ENCODE results near the gene SASH1. TPM values are rescaled to one million over a fixed set of nuclear protein-coding genes. Genes with fewer than 3 reads are reported as not detected.

SASH1 gene
- total and polyA plus RNA-seq, 2 of the 8 experiments (the other 6 are each of a cell fraction or from before 2014, with no cell fraction given): 6.0 to 20.2 TPM

GRCh38 chr6:148535976-148536375 lies 193.3 kb downstream of the SASH1 start:
- no peak for FAIRE-seq
- Histone ChIP-seq H2BK15ac (ENCODE audit: low read length) (no peak overlapping the region), H4K8ac (ENCODE audit: extremely low read depth, insufficient read depth, low read length) (no peak overlapping the region), H3K14ac (ENCODE audit: insufficient read length) (no peak overlapping the region), H3K9me3 (ENCODE audit: insufficient read depth in 2 of 2, low read depth in 1 of 2, low read length in 1 of 2) (no peaks in the 10 kb centered on the region), H3K23ac (ENCODE audit: insufficient read length) (no peak overlapping the region), H3K23me2 (ENCODE audit: low read depth, low read length) (no peaks in the 10 kb centered on the region), H3K18ac (ENCODE audit: extremely low read depth, low read length) (no peak overlapping the region), H4K91ac (replicated peaks; ENCODE audit: insufficient read length, low read length) (no peak overlapping the region), H3K36me3 (ENCODE audit: control insufficient read depth in 2 of 4, insufficient read depth in 4 of 4, low read length in 3 of 4) (peaks cover 20 to 60% (median 47%) of the 10 kb centered on the region in 4 experiments), H3K27me3 (replicated peaks in 1 of 4; ENCODE audit: control insufficient read depth in 3 of 4, extremely low read depth in 1 of 4, insufficient read depth in 3 of 4, low read length in 3 of 4) (no peaks in the 10 kb centered on the region), H2AK5ac (ENCODE audit: low read depth, low read length) (no peak overlapping the region), H4K5ac (ENCODE audit: insufficient read length, low read depth, low read length) (no peak overlapping the region), H3K56ac (replicated peaks; ENCODE audit: insufficient read length, low read depth, low read length) (no peak overlapping the region), H3K4me3 (ENCODE audit: extremely low read depth in 1 of 4, insufficient read depth in 2 of 4, low read depth in 3 of 4, low read length in 4 of 4) (no peak overlapping the region), H2BK5ac (ENCODE audit: low read depth, low read length) (no peak overlapping the region), H3K9ac (replicated peaks in 1 of 4; ENCODE audit: extremely low read depth in 1 of 4, low read depth in 3 of 4, low read length in 3 of 4) (no peak overlapping the region), H3K4ac (replicated peaks; ENCODE audit: insufficient read length, low read depth, low read length) (no peak overlapping the region), H3K79me1 (ENCODE audit: low read depth, low read length) (no peaks in the 10 kb centered on the region), H2BK120ac (replicated peaks; ENCODE audit: low read depth, low read length) (no peak overlapping the region), H2BK20ac (ENCODE audit: low read length) (no peak overlapping the region), H3K27ac (ENCODE audit: low read depth, low read length) (no peak overlapping the region), H2AFZ (ENCODE audit: low read length) (no peak overlapping the region), H3K4me2 (ENCODE audit: insufficient read depth in 1 of 2, low read depth in 2 of 2, low read length in 2 of 2) (no peak overlapping the region), H2BK12ac (ENCODE audit: low read depth, low read length) (no peak overlapping the region), H3K4me1 (replicated peaks in 1 of 4; ENCODE audit: control insufficient read depth in 3 of 4, insufficient read depth in 4 of 4, low read length in 3 of 4) (peaks cover 0 to 7% (median under 1%) of the 10 kb centered on the region in 4 experiments; a peak in 5 of 7 replicates), H4K20me1 (replicated peaks in 1 of 2; ENCODE audit: control insufficient read depth in 1 of 2, insufficient read depth in 2 of 2, low read length in 2 of 2) (peaks cover 0 to 1% of the 10 kb centered on the region in 2 experiments), H3K79me2 (ENCODE audit: control insufficient read depth in 1 of 2, insufficient read depth in 2 of 2, low read length in 2 of 2) (no peaks in the 10 kb centered on the region)
- DNase-seq (ENCODE audit: low read depth in 1 of 2, low spot score in 2 of 2): no peak
- WGBS, 2 experiments (ENCODE audit: extremely low coverage in 1 of 2, insufficient coverage in 1 of 2, insufficient read length in 1 of 2, insufficient replicate concordance in 2 of 2, low coverage in 1 of 2, low lambda C conversion rate in 2 of 2, missing lambda C conversion rate in 1 of 2): 94% methylated on average over 3 of the region's 3 CpGs; no CpG with 5 or more reads in 1 of the 2 experiments
- ChIA-PET POLR2A (ENCODE audit: partially characterized antibody) (no interaction called here), CTCF (ENCODE audit: partially characterized antibody) (interaction anchor here (1.0 to 2.8 kb wide), 2 partner anchors 72 to 355 kb away, joined by 3 to 7 read pairs; no protein-coding TSS in a partner anchor)
- no peak for TF ChIP-seq TAF1 (IDR thresholded peaks at IDR 0.05; ENCODE audit: low read depth, low read length)
- no peak for TF ChIP-seq JUND (IDR thresholded peaks at IDR 0.05; ENCODE audit: low read length)
- TF ChIP-seq RNF2 (IDR thresholded peaks at IDR 0.05; ENCODE audit: borderline replicate concordance, low read depth, low read length, missing control alignments, poor library complexity, severe bottlenecking): no peak
- TF ChIP-seq PHF8 (conservative IDR thresholded peaks at IDR 0.05; ENCODE audit: low read depth, low read length): no peak
- TF ChIP-seq BRCA1 (IDR thresholded peaks at IDR 0.05; ENCODE audit: low read depth, low read length): no peak
- no peak for TF ChIP-seq CHD2 (IDR thresholded peaks at IDR 0.05; ENCODE audit: low read length)
- no peak for TF ChIP-seq YY1 (IDR thresholded peaks at IDR 0.05; ENCODE audit: low read depth, low read length)
- no peak for TF ChIP-seq EZH2 (IDR thresholded peaks at IDR 0.05; ENCODE audit: low read depth, low read length, severe bottlenecking)
- TF ChIP-seq CTCF (IDR thresholded peaks at IDR 0.05; ENCODE audit: control extremely low read depth in 1 of 3, insufficient read depth in 1 of 3, low read depth in 1 of 3, low read length in 3 of 3): no peak
- no peak for TF ChIP-seq MAX (IDR thresholded peaks at IDR 0.05)
- TF ChIP-seq GABPA (IDR thresholded peaks at IDR 0.05; ENCODE audit: borderline replicate concordance, insufficient read depth, low read length): no peak
- TF ChIP-seq CREB1 (IDR thresholded peaks at IDR 0.05): no peak

Data from H1 (cell line).